HG03196 (cell line): Measurements from ENCODE around the gene KLHL40.

Experiments
- ATAC-seq: cut with Tn5 transposase; IDR thresholded peaks from one replicate; pipeline ENCODE4 v1.9.1; 2021; ENCODE audit not compliant: unreplicated experiment

KLHL40 gene

GRCh38 chr3:42702066-42702951 is 17.0 kb downstream of the KLHL40 start, which contains the start of gene HHATL:
Gene HHATL, minus strand, starts transcription at chr3:42702798. Its CDS starts 1,972 bp downstream, at chr3:42700826.
- no peak for ATAC-seq

GRCh38 chr3:42702982-42703694 is 17.8 kb downstream of the KLHL40 start:
- no peak for ATAC-seq

- ATAC-seq: no peak
These were observed 18.3 kb downstream of the KLHL40 start for GRCh38 chr3:42703695-42704025.

GRCh38 chr3:42704136-42704841 is 19.0 kb downstream of the KLHL40 start:
- ATAC-seq: no peak

GRCh38 chr3:42705058-42705767 is 19.9 kb downstream of the KLHL40 start:
- ATAC-seq: no peak

- ATAC-seq: no peak
These were observed 20.7 kb downstream of the KLHL40 start for GRCh38 chr3:42705962-42706585.

- ATAC-seq: no peak
These were observed 21.6 kb downstream of the KLHL40 start for GRCh38 chr3:42706721-42707619.

- no peak for ATAC-seq
These were observed 22.5 kb downstream of the KLHL40 start for GRCh38 chr3:42707620-42708355.

- no peak for ATAC-seq
These were observed 23.3 kb downstream of the KLHL40 start for GRCh38 chr3:42708611-42709151.

- no peak for ATAC-seq
These were observed 24.3 kb downstream of the KLHL40 start for GRCh38 chr3:42709621-42710020.

GRCh38 chr3:42710323-42711021 is 25.1 kb downstream of the KLHL40 start:
- ATAC-seq: no peak

GRCh38 chr3:42711491-42712343 is 26.4 kb downstream of the KLHL40 start:
- ATAC-seq: no peak

- no peak for ATAC-seq
These were observed 27.0 kb downstream of the KLHL40 start for GRCh38 chr3:42712344-42712648.

GRCh38 chr3:42712688-42713372 is 27.5 kb downstream of the KLHL40 start:
- ATAC-seq: no peak

- no peak for ATAC-seq
These were observed 28.4 kb downstream of the KLHL40 start for GRCh38 chr3:42713747-42714146.

- no peak for ATAC-seq
These were observed 29.0 kb downstream of the KLHL40 start for GRCh38 chr3:42714171-42714852.
